GF-D8 (cell line): ENCODE data around the gene CCDC136.

ENCODE experiments used
- DNase-seq: peaks from one replicate; lab custom pipeline; 2025; lab: John Stamatoyannopoulos, UW

The CCDC136 gene

GRCh38 chr7:128805225-128805624, 13.5 kb downstream of the CCDC136 start:
- DNase-seq: no peak

- no peak for DNase-seq
Observed at GRCh38 chr7:128807191-128807590, 15.4 kb downstream of the CCDC136 start.

GRCh38 chr7:128809363-128809762, 17.6 kb downstream of the CCDC136 start:
- no peak for DNase-seq

- no peak for DNase-seq
Observed at GRCh38 chr7:128810473-128810872, 18.7 kb downstream of the CCDC136 start.

- no peak for DNase-seq
Observed at GRCh38 chr7:128810997-128811396, 19.2 kb downstream of the CCDC136 start.

GRCh38 chr7:128811631-128812430, 20.1 kb downstream of the CCDC136 start:
- DNase-seq: no peak

- DNase-seq: peak; percentile 27
Observed at GRCh38 chr7:128812514-128813168, 20.9 kb downstream of the CCDC136 start.

- no peak for DNase-seq
Observed at GRCh38 chr7:128814499-128814898, 22.7 kb downstream of the CCDC136 start.

- no peak for DNase-seq
Observed at GRCh38 chr7:128815289-128815942, 23.6 kb downstream of the CCDC136 start.

GRCh38 chr7:128818694-128819093, 26.9 kb downstream of the CCDC136 start:
- no peak for DNase-seq

GRCh38 chr7:128821724-128822123, 30.0 kb downstream of the CCDC136 start:
- DNase-seq: no peak

- DNase-seq: no peak
Observed at GRCh38 chr7:128826512-128826911, 34.7 kb downstream of the CCDC136 start.

- no peak for DNase-seq
Observed at GRCh38 chr7:128826916-128827247, 35.1 kb downstream of the CCDC136 start.

- no peak for DNase-seq
Observed at GRCh38 chr7:128827248-128827958, 35.6 kb downstream of the CCDC136 start.

- DNase-seq: no peak
Observed at GRCh38 chr7:128827971-128828711, 36.4 kb downstream of the CCDC136 start.

- DNase-seq: no peak
Observed at GRCh38 chr7:128829391-128830166, 37.8 kb downstream of the CCDC136 start.

GRCh38 chr7:128830231-128831177, 38.7 kb downstream of the CCDC136 start, which contains the start of gene FLNC:
Gene FLNC (plus strand): TSS chr7:128830406. CDS start chr7:128830638, 232 bp downstream.
- no peak for DNase-seq

- DNase-seq: no peak
Observed at GRCh38 chr7:128831178-128831993, 39.6 kb downstream of the CCDC136 start.
